Muscle of arm (tissue), 12 donors: ENCODE results near the gene PCK1. TPM values are rescaled to one million over a fixed set of nuclear protein-coding genes. Genes with fewer than 3 reads are reported as not detected.

Experiments
- DNase-seq: peaks from one replicate; pipeline ENCODE4 v3.0.0-alpha.2; 2013
- polyA plus RNA-seq, 12 donors: library from polyadenylated mRNA; unstranded; fragments of 120-200 nt; gene quantifications; one replicate each; pipeline ENCODE4 v1.2.1, GENCODE V29; 2013; ENCODE audit not compliant: insufficient read length in 12 of 12

The PCK1 gene
- polyA plus RNA-seq, 12 donors = 0.10 to 0.99 (median 0.16) TPM; not detected in 5

DNA sequence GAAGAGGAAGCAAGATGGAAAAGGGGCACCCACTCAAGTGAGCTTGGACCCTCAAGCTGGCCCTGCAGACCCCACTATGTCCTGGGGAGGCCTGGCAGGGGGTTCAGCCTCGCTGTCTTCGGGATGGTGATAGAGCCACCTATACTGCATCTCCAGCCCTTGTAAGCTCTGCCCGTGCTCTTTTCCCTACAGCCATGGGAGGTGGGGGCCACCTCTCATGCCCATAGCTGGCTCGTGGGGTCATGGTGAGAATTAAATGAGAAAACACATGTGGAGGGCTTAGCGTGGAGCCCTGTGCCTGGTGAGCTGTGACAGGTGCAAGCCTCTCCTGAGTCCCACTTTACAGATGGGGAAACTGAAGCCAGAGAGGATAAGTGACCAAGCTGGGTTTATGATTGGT, 27.7 kb downstream of the PCK1 start:
- no peak for DNase-seq

DNA sequence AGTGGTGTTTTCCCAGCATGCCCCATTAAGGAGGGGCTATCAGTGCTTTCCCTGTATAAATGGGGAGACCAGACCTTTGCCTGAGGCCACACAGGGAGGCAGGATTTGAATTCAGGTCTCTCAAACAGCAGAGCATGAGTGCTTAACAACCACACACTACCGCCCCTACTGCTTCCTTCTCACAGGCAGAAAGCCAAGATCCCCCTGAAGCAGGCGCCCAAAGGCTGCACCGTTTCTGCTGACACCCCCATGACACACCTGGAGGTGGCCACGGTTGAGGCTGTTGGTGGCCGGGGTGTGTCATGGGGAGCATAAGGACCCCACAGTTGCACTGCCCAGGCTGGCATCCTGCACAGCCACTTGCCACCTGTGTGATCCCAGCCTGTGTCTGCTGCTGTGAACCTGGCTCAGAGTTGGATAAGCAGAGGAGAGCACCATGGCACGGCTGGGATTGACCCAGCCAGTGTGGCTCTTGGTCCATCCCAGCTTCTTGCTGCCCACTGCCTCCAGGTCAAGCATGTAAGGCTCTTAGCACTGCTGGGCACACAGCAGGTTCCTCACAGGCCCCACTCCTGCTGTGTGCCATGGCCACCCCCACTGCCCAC, 28.3 kb downstream of the PCK1 start:
- DNase-seq = no peak

DNA sequence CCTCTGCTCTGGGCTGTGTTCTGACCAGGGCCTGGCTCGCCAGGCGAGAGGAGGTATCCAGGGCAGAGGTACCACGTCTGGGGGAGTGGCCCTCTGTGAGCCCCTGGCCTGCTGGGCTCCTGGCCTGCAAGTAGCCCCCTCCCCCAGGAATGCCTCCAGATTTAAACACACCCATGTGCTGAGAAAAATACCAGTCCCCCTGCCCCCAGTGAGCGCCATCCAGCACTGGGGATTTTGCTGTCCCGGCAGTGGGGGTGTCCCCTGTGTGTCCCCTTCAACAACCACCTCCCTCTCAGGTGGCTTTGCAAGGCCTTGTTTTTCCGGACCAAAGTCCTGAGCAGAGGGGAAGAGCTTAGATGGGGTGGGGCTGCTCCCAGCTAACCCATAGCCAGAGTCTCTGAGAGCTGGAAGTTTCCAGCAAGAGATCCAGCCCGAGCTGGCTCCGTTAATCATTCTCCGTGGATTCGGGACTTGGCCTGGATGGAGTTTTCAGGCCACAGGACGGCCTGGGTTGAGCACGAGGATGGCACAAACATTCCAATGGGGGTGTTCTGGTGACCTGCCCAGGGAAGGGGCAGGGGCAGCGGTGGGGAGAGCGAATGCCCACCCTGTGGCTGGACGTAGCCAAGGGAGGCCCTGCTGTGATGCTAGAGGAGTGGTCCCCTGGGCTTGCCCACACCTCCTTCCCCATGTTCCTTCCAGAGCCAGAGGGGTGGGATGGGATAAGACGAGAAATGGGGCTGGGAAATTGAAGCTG, 29.0 kb downstream of the PCK1 start:
- no peak for DNase-seq

DNA sequence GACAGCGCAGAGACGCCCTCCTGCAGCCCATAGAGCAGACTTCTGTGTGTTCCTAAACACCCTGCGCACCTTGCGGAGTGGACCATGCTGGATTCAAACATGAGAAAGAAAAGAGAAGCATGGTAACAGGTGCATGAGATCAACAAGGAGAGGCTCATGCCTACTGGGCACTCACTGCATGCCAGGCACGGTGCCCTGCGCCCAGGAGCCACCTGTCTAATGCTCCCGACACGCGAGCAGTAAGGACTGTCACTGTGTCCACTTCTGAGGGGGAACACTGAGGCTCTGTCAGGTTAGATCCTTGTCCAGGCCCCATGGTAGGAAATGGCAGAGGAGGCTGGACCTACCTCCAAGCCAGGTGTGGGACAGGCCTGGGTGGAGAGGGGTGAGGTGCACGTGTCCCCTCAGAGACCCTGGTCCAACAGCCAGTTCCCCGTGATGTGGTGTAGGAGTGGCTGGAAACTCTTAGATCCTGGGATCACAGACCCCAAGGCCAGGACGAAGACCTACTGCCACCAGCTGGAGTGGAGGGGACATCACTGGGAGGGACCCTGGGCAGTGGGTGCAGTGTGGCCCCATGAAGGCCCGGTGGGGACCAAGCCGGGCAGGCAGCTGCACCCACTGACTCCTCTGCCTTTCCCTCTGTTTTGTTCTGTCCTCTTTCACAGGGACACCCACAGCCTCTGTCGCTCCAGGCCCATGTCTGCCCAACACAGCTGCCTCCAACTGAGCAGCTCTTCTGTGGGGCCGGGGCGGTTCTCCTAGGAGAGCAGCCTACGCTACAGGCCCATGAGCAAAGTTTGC, 29.8 kb downstream of the PCK1 start:
- no peak for DNase-seq

DNA sequence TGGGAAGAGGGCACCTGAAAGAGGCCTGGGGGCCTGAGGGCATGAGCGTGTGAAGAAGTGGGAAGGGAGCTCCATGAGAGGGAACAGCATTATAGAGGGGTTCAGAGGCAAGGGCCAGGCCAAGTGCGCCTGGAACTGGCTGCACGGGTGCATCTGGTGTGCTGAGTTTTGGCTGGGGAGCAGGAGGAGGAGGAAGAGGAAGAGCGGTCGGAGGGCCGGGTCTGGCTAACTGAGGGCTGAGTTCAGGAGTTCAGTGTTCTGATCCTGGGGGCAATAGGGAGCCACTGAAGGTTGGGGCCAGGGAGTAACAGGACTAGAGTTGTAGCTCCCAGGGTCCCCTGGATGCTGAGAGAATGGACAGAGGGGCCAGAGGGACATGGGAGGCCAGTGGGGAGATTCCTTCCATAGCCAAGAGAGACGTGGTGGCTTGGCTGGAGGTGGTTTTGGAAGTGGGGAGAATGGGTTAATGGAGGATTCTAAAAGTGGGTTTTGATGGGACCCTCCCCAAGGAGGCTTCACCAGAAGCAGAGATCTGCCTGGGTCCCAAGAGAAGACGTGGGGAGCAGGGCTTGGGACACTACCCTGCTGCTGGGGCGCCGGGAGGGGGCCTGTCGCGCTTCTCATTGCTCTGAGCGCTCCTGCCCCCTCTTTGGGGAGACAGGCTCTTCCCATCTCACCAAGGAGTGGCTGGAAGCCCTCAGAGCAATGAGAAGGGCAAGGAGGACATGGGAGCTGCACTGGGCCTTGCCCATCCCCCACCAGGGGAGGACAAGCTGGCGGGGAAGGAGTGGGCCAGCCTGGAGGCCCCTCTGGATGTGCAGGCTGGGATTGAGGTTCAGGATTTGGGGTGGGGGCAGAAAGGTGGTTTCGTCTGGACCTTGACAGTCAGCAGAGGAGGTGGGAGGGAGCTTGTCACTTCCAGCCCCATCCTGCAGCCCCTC, 30.6 kb downstream of the PCK1 start:
- DNase-seq = no peak

DNA sequence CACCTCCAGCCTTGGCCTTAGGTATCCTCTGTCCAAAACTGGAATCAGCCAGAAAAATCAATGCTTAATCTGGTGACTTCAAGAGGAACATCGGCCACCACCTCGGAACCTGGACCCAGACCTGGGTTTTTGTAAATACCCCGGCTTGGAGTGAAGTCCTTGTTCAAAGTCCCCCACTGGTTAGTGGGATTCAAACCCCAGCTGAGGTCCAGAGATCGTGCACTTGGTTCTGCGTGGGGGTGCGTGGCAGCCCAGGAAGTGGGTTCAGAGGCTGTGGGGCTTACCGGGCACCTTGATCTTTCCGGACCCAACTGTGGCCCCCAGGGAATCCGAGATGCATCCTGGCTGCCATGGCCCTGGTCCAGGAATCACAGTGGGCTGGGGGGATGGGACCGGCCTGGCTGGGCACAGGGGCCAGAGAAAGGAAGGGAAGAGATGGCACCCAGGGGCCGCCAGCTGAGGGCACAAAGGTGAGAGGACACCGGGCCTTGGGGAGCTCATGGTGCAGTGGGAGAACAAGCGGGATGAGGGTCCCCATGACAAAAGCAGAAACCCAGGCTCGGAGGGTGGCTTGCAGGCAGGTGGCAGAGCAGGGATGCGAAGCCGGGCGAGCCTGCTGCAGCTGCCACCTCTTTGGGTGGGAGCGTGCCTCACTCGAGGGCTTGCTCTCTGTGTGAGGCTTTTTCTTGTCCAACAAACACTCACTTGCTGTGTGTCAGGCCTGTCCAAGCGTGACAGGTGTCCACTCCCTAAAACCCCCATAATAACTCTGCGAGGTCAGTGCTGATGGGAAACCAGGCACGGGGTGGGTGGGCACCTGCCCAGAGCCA, 31.6 kb downstream of the PCK1 start:
- DNase-seq = no peak

DNA sequence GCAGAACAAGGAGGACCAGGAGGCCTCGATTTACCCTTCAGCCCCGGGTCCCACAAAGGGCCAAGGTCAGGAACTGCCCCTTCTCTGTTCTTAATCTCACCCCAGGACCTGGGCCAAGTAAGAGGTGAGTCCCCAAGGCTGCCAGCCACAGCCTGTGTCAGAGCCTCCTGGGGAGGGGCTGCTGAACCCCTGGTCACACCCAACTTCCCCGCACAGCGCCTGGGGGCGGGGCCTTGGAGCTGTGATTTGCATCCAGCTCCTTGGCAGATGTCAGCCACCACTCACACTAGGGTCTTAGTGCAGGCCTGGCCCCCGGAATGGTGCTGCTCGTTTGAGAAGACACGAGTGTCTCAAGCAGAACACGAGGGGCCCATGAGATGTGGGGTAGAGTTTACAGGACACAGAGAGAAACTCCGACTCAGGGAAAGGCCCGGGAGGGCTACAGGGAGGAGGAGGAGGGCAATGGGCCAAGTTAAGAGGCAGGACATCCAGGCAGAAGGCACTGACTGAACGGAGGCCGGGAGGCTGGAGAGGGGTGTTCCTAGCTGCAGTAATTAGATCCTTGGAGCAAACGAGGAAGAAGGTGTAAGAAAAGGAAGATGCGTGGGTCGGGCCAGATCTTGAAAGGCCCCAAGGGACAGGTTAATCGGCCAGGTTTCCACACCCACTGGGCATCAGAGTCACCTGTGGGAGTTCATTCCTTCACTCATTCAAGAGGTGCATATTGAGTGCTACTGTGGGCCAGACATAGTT, 32.4 kb downstream of the PCK1 start:
- no peak for DNase-seq

DNA sequence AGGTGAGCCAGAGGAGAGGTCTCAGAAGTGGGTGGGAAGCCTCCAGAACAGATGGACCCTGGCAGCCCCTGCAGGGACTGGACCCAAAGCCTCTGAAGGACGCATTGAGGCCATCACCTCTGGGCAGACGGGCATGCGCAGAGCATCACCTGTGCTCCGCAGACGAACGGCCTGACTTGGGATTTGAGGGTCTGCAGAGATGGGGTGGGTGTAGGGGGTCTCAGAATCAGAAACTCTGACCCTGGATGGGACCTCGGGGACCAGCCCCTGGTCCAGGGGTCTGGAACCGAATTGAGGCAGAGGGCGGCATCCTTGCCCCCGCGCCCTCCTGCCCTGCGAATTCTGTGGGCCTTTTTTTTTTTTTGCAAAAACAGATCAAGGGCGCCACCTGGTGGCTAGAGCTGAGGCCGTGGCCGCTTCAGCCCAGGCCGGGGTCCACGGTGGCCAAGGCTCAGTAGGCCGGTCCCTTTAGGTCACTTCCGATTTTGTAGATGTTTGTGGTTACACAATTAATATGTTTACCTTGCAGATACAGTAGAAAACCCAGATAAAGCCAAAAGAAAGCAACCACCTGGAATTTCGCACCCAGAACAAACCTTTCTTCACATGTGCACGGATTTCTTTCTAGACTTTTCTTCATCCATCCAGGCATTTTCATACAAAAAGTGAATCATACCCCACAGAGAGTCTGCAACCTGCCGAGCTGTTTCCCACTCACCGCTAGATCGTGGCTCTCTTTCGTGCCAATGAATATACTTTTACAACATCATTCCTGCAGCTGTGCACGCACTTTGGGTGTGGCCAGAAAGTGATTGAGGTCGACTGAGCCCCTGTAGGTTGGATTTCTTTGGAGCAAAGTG, 33.4 kb downstream of the PCK1 start:
- DNase-seq = peak; percentile 63

DNA sequence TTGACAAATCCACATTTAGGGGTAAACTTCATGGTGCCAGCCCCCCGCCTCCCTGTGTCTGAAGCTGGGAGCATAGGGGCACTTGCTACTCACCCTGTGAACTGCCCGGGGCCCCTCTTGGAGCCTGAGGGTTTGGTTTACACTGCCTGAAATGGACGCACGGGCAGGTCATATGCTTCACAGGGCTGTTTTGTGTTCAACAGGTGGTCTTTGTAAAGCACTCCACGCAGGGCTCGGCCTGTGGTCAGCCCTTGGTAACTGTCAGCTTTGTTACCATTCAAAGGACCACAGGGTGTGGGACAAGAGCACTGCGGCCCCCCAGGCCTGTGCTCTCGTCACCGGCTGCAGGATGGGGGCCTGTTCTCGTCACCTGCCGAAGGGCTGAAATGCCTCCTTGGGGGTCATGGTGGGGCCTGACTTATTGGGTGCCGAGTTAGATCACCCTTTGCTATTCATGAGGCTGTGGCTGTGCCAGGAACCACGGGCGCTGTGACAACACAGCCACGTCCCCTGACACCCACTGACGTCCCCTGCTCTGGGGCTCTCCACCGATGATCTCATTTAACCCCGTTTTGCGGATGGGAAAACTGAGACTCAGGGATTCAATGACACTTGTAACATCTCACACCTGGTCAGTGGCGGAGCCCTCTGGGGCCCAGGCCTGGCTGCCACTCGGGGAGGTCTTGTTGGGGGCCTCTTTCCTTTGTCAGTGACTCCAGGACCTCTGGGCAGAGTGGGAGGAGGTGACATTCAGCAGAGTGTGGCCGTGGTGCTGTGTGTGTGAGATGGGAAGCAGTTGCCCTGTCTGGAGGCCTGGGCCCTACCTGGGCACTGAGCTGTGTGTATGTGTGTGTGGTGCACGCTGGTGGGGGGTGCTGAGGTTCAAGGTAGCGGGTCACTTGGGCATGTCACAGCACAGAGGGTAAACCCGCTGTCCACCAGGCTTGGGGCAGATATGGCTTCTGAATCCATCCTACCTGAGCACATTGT, 34.4 kb downstream of the PCK1 start:
- no peak for DNase-seq

DNA sequence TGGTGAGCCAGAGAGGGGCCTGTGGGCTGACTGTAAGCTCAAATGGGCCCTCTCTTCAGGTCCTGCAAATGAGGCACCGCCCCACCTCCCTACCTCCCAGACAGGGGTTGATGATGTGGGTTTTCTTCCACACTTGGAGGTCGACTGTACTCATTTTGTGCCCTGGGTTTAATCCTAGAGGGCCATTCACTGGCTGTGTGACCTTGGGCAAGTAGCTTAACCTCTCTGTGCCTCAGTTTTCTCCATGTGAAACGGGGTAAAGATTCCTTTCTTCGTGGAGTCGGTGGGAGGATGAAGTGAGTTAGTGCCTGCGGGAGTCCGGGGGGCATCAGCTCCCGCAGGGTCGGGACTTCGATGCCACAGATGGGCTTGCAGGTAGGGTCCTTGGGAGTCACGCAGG, 35.4 kb downstream of the PCK1 start:
- DNase-seq = no peak

DNA sequence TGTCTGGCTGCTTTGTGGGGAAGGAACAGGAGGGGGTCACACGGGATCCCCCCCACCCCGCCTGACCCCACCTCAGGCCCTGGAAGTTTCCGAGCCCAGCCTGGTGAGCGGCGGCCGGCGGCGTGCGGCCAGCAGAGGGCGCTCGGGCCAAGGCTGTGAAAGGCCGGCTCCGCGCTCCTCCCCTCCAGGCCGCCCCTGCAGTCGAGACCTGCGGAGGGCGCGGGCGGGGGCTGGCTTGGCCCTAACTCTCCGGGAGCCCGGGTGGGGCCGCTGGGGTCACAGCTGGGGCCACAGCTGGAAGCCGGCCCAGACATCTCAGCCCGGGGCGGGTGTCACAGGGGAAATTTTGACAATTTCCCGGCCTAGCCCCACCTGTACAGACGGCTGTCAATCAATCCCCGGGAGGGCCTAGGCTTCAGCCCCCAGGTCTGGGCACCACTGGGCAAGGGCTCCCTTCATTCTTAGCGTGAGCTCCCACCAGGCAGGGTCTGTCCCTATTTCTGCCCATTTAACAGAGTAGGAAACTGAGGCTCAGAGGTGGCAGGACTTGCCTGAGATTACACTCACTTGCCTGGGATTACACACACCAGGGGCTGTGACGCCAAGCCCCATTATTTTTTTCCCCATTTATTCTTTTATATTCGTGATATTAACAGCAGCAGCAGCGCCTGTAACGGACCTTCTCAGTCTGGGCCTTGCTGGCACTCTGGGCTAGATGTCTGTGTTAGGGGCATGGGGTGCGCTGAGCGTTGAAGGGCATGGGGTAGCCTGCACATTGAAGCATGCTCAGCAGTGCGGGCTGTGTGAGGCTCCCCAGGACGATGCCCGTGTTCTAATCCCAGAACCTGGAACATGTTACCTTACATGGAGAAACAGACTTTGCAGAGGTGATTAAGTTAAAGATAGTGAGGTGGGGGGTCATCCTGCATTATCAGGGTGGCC, 36.4 kb downstream of the PCK1 start:
- DNase-seq = peak; percentile 60

DNA sequence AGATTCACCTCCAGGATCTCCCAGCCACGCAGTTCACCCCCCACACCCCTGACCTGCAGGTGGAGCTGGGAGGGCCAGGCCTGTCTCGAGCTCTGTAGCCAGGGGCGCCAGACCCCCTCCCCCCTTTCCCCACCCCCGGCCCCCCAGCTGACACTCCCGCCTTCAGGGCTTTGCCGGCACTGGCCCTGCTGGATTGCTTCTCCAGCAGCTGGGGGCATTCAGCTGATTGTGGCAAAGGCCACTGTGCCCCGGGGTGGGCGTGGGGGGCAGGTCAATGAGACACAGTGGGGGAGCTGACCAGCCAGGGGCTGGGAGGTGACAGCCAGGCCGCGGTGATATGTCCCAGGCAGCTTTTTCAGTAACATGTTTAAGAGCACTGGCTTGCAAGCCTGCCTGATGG, 37.1 kb downstream of the PCK1 start:
- no peak for DNase-seq

DNA sequence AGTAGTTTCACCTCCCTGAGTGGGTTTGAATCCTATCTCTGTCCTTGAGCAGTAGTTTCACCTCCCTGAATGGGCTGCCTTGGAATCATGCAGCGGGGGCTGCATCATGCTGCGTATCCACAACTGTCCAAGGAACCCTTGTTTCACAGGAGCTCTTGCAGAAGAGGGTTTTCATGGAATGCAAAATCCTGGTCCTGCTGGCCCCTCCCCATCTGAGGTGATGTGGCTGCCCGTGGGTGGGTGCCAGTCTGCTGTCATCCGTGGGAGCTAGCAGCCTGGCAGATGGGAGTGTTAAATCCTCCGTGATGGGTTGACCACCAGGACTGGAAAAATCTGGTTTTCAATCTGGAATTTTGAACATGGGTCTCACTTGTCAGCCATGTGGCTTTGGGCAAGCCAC, 37.6 kb downstream of the PCK1 start:
- no peak for DNase-seq

DNA sequence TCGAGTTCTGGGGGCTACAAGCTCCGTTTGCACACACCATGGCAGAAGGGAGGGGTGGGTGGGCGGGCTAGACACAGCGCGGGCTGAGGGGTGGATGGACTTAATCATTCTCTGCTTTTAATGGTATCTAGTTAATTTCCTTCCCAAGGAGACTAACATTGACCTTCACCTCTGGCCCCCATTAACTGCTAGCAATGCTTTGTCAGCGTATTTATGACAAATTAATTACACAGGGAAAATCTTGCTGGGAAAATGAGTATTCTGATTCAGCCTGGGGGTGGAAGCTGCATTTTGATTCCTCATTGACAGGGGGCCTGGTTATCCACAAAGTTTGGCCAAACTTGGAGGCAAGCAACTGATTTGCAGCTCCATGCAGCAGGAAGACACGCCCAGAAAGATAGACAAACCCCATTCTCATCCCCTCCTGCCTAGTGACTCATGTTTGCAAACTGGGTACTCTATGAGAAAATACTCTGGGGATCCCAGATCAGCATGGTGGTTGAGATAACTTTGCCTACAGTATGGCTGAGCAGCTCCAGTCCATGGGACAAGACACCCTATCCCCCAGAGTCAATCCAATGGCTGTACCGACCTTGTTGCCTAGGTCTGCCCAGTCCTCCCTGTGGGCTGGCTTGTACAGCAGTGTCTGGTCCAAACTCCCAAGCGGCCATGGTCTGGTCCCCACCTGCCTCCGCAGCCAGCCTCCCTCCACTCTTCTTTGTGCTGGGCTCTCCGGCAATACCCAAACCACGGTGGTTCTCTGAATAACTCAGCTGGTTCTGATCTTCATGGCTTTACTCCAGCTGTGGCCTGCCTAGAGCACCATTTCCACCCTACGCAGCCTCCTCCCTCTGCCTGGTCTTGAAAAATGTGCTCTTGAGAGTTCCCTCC, 39.7 kb downstream of the PCK1 start:
- DNase-seq = no peak

DNA sequence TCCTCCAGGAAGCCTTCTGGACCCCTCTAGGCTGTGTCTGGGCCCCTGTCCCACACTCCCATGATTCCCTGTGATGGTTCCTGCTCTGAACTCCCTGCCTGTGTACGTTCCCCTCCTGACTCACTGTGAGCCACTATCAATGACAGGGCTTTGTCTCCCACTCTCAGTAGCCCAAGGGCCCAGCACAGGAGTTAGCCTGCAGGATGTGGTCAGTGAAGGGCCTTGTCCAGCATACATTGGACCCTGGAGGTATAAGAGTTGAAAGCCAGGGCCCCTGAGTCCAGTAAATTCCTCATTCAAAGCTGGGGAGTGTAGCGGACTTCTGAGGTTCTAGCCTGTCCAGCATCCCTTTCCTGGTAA, 40.3 kb downstream of the PCK1 start:
- DNase-seq = no peak

DNA sequence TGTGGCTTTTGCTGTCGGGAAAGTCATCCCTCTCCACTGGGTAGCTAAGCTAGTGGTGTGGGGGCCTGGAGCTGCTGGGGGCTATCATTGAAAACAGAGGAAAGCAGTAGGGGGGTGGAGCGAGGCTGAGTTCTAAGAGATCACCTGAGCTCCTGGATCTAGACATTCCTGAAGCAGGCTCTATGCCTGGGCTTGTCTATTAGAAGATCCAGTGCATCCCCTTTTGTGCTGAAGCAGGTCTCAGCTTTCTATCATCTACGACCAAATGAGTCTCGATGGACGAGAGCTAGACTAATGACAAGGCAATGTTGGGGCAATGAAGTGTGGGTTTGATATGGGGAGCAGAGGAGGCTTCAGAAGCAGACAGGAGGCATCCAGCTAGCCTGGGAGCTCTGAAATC, 40.8 kb downstream of the PCK1 start:
- no peak for DNase-seq
